GM12874 (cell line): ENCODE data around the gene HPX.

Experiments
- TF ChIP-seq, protein P1 (sequence below): IDR thresholded peaks from 2 replicates; pipeline ENCODE4 v1.5.1; 2011; ENCODE audit warnings: low read depth, mild to moderate bottlenecking, control low read depth, low read length, moderate library complexity; ENCODE audit not compliant: insufficient read depth

Gene HPX

DNA sequence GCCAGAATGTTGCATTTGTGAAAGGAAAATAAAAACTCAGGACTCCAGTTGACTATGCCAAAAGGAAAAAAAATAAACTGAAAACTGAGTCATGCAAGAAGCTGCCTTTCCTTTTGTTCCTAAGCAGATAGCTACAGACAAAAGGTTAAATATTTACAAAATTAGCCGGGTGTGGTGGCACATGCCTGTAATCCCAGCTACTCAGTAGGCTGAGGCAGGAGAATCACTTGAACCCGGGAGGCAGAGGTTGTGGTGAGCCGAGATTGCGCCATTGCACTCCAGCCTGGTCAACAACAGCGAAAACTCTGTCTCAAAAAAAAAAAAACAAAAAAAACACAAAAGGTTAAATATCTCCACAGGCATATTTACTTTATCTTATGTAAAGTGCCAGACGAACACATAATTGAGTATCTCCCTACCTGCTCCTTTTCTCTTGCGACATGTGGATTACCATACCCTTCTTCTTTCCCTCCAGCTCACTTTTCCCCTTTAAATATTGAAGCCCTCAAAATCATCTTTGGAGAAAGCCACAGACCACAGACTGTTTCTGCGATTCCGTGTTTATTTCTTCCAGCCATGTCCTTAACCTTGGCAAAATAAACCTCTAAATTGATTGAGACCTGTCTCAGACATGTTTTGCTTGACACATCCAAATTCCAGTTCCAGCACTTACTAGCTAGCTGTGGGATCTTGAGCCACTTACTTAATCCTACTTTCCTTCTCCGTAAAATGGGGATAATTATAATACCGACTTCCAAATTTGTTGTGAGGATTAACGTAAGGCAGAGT lies 52.8 kb downstream of the HPX start:
- TF ChIP-seq, protein P1, sequence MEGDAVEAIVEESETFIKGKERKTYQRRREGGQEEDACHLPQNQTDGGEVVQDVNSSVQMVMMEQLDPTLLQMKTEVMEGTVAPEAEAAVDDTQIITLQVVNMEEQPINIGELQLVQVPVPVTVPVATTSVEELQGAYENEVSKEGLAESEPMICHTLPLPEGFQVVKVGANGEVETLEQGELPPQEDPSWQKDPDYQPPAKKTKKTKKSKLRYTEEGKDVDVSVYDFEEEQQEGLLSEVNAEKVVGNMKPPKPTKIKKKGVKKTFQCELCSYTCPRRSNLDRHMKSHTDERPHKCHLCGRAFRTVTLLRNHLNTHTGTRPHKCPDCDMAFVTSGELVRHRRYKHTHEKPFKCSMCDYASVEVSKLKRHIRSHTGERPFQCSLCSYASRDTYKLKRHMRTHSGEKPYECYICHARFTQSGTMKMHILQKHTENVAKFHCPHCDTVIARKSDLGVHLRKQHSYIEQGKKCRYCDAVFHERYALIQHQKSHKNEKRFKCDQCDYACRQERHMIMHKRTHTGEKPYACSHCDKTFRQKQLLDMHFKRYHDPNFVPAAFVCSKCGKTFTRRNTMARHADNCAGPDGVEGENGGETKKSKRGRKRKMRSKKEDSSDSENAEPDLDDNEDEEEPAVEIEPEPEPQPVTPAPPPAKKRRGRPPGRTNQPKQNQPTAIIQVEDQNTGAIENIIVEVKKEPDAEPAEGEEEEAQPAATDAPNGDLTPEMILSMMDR, result no peak

DNA sequence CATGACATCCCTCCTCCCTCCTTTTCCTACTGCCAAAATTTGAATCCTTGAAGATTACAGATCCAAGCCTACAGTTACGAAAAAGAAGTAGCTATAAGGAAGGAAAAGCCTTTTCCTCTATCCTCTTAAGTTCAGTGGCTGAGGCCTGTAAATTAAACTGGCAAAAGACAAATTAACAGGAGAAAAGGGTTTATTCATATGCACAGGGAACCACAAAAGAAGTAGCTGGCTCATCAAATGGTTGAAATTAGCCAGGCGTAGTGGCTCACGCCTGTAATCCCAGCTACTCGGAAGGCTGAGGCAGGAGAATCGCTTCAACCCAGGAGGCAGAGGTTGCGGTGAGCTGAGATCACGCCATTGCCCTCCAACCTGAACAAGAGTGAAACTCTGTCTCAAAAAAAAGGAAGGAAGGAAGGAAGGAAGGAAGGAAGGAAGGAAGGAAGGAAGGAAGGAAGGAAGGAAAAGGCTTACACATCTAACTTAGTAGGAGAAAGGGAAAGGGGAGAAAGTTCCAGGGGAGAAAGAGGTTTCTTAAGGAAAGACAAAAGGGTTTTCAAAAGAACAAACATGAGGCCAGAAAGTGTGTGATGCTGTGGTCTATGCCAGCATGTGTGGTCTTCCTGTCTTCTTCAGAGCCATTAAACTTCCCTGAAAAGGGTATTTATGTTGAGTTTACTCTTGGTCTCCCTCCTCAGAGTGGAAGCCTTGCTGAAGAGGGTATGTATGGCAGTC lies 55.6 kb downstream of the HPX start:
- TF ChIP-seq, protein P1, result no peak
